Chondrocyte (in vitro differentiated cells): ENCODE data around the gene TRIM63. TPM values are rescaled to one million over a fixed set of nuclear protein-coding genes. Genes with fewer than 3 reads are reported as not detected.

Experiments used
- DNase-seq: peaks from one replicate; pipeline ENCODE4 v3.0.0; 2021; ENCODE audit warnings: mixed read lengths, low spot score
- H3K27ac Mint-ChIP-seq: one replicate; pipeline ENCODE4 v1.8.0; 2021; ENCODE audit warnings: mild to moderate bottlenecking, moderate library complexity, mixed read lengths; ENCODE audit not compliant: unreplicated experiment
- H3K27me3 Mint-ChIP-seq: 2 replicates; pipeline ENCODE4 v1.8.0; 2021; ENCODE audit warnings: low read depth, mixed read lengths
- H3K36me3 Mint-ChIP-seq: 2 replicates; pipeline ENCODE4 v1.8.0; 2021; ENCODE audit warnings: low read depth, mixed read lengths
- H3K4me1 Mint-ChIP-seq: 2 replicates; pipeline ENCODE4 v1.8.0; 2021; ENCODE audit warnings: low read depth, mild to moderate bottlenecking, mixed read lengths
- H3K4me3 Mint-ChIP-seq: one replicate; pipeline ENCODE4 v1.8.0; 2021; ENCODE audit warnings: mild to moderate bottlenecking, moderate library complexity, mixed read lengths; ENCODE audit not compliant: unreplicated experiment
- H3K9me3 Mint-ChIP-seq: 2 replicates; pipeline ENCODE4 v1.8.0; 2021; ENCODE audit warnings: low read depth, mixed read lengths
- CTCF ChIP-seq: fragments of 200-600 bp; sonication (generic); IDR thresholded peaks from 2 replicates; pipeline ENCODE4 v1.5.0; 2021; ENCODE audit warnings: antibody characterized with exemption, mild to moderate bottlenecking, moderate library complexity
- total RNA-seq: library from RNA; stranded (reverse); gene quantifications from 3 replicates; pipeline ENCODE4 v1.2.1, GENCODE V29; 2021

Gene TRIM63
- total RNA-seq, 1 donor from 2014 or later, result 0.70 TPM

DNA sequence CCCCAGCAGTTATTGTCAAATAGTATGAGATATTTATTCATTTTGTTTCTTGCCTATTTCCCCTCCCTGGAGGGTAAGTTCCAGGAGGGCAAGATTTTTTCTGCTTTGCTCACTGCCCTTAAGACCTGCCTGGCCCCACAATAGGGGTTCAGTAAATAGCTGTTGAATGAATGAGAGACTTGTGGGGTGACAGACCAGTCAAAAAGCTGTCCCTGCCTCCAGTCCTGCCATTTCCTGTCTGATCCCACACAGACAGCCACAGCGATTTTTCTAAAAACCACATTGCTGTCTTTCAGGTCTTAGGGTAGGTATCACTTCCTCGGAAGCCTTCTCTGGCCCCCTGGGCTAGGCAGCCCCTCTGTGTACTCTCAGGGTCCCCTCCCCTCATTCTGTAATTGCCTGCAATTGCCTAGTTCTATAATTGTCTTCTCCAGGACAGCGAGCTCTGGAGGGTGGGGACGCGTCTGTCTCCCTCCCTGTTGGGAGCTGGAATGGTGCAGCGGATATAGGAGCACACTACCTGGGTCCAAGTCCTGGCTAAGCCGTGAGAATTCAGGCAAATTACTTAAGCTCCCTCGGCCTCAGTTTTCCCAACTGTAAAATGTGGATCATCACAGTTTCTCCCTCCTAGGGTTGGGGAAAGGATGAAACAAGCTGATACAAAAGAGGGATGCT, 47.7 kb downstream of the TRIM63 start:
- no peak for DNase-seq
- Mint-ChIP-seq H3K27me3 (no peaks in the 10 kb centered on the region), H3K4me1 (peaks cover 76% of the 10 kb centered on the region), H3K4me3 (no peak overlapping the region), H3K36me3 (no peaks in the 10 kb centered on the region), H3K9me3 (no peaks in the 10 kb centered on the region), H3K27ac (peak overlapping the region; percentile 72)
- no peak for TF ChIP-seq CTCF

DNA sequence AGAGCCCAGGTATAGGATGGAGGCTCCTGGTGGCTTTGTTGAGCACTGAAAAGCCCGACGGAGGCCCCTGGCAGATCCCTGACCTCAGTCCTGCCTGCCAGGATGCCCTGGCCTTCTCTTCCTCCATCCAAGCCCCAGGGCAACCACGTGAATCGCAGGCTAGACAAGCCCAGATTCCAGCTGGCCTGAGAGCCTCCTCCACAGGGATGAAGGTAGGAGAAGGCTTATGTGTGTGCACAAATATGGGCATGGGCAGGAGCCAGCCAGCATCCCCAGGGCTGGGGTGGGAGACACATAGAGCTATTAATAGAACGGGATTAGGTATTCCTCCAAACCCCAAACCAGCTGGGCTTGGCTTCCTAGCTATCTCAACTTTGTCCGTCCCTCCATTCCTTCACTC, 49.8 kb downstream of the TRIM63 start:
- no peaks in the 10 kb centered on the region for H3K27me3 Mint-ChIP-seq
- no peak overlapping the region for H3K4me3 Mint-ChIP-seq
- H3K27ac Mint-ChIP-seq, result no peak overlapping the region
- peaks cover 55% of the 10 kb centered on the region for H3K4me1 Mint-ChIP-seq
- H3K36me3 Mint-ChIP-seq, result no peaks in the 10 kb centered on the region
- no peak for TF ChIP-seq CTCF
- no peak for DNase-seq
- H3K9me3 Mint-ChIP-seq, result no peaks in the 10 kb centered on the region

- no peak for TF ChIP-seq CTCF
- Mint-ChIP-seq H3K36me3 (no peaks in the 10 kb centered on the region), H3K9me3 (no peaks in the 10 kb centered on the region), H3K4me3 (no peak overlapping the region), H3K27ac (no peak overlapping the region), H3K27me3 (no peaks in the 10 kb centered on the region), H3K4me1 (peaks cover 53% of the 10 kb centered on the region)
- DNase-seq, result no peak
These were observed 50.4 kb downstream of the TRIM63 start for GRCh38 chr1:26016953-26017545.

GRCh38 chr1:26016258-26016952, 51.0 kb downstream of the TRIM63 start:
- Mint-ChIP-seq H3K4me1 (peaks cover 49% of the 10 kb centered on the region), H3K4me3 (no peak overlapping the region)

More at GRCh38 chr1:26016258-26016952, 51.0 kb downstream of the TRIM63 start:
- no peak for TF ChIP-seq CTCF
- H3K9me3 Mint-ChIP-seq, result no peaks in the 10 kb centered on the region
- H3K27me3 Mint-ChIP-seq, result no peaks in the 10 kb centered on the region
- no peak overlapping the region for H3K27ac Mint-ChIP-seq
- H3K36me3 Mint-ChIP-seq, result no peaks in the 10 kb centered on the region
- DNase-seq, result no peak
